DMS153 (cell line): ENCODE results near the gene MAN1C1.
A peak's percentile ranks its signal among the peaks of the same experiment; 100 is the strongest.

Experiments used
- DNase-seq: peaks from one replicate; lab custom pipeline; 2025; lab: John Stamatoyannopoulos, UW

MAN1C1 gene

DNA sequence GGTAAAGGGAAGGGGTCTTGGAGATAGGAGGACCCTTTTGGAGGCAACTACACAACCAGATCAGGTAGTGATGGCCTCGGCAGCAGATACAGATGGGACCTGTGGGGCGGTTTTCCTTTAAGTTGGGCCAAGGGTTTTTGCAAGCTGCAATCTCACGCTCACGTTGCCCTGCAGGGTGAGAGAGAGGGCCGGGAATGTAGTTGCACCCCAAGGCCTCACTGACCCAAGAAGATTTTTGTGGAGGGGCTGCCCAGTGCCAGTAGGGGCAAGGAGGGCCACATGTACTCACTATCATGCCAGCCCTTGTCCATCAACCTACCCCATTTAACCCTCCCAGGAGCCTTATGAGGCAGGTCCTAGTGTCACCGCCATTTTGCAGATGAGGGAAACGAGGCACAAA is 125.7 kb downstream of the MAN1C1 start:
- no peak for DNase-seq

DNA sequence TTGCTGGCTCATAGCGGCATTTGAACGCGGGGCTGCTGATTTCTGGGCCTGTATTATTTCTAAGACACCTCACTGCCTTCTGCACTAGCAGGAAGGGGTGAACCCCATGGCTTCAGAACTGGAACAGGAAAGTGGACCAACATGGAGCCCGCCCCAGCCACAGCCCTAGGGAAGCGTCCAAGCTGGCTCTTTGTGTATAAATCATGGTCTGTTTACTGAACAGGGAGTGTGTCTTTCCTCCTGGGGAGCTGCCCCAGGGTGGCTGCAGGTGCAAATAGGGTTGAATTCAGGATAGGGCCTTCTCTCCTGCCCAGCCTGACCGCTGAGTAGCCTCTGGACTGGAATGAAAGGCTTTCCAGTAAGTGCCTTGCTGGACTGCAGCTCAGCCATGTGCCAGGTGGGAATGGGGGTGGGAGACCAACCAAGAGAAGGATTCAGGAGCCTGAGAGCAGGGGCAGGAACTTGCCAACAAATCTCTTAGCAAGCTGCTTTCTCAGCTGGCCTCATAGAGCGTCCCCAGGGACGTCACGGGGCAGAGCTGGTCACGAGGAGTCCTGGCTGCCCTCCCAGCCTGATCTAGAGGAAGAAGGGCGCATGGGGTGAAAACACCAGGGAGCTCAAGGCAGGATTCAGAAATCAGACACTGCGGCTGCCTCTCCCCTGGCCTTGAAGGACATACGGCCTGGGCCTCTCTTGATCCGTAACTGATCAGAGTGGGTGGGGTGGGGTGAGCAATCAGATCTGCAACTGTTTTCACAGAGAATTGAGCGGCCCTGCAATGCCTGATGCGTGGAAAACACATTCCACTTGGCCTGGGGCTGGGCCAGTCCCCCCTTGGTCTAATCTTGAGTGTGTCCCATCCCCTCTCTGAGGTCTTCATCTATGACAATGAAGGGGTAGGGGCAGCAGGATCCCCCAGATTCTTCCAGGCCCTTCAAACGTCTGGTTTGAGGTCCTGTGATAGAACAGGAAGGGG is 126.9 kb downstream of the MAN1C1 start:
- DNase-seq: peak; percentile 94

- peak; percentile 88 for DNase-seq
Observed at GRCh38 chr1:25744140-25744581, 127.6 kb downstream of the MAN1C1 start.

GRCh38 chr1:25744636-25745425 is 128.2 kb downstream of the MAN1C1 start:
- no peak for DNase-seq

- no peak for DNase-seq
Observed at GRCh38 chr1:25746299-25747045, 129.9 kb downstream of the MAN1C1 start.

DNA sequence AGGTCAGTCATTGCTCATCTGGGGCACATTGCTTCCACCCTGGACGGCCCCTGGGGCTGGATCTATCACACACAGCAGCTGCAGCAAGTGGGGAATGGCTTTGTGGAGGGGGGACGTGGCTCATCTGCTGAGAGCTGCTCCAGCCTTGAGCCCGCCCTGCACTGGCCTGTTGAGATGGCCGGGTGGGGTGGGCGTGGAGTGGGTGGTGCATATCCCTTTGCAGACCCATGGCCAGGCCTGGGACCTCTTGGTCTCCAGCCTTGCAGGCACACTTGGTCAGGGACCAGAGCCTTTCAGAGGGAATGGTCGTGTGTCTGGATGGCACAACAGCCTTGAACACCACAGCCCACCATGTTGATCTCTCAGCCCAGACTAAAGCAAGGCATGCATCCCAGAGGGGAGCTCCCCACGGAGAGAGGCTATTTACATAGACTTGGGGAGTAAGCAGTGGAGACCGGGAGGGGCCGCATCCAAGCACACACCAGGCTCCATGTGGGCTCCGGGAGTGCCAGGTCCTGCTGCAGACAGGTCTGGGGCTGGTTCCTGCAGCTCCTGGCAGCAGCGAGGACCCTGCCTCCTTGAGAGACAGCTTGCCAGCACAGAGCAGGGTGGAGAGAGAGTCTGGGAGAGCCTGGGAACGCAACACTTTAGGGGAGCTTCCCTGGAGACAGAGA is 130.6 kb downstream of the MAN1C1 start:
- no peak for DNase-seq

GRCh38 chr1:25748531-25749205 is 132.1 kb downstream of the MAN1C1 start:
- DNase-seq: no peak

DNA sequence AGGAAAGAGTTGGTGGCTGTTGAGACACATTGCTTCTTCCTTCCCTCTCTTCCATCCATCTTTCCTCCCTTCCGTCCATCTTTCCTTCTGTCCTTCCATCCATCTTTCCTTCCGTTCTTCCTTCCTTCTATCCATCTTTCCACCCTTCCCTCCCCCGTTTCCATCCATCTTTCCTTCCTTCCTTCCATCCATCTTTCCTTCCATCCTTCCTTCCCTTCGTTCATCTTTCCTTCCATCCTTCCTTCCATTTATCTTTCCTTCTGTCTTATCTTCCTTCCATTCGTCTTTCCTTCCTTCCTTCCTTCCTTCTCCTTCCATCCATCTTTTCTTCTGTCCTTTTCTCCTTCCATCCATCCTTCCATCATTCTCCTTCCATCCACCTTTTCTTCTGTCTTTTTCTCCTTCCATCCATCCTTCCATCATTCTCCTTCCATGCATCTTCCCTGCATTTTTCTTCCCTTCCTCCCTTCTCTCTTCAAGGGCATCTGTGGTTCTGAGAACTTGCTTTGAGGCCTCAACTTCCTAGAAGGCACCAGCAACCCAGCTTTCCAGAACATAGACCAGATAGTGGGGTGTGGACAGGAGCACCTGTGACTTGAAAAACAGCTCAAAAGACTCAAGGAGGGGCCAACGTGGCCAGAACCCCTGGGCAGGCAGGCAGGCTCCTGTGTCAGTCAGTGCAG is 134.5 kb downstream of the MAN1C1 start:
- DNase-seq: no peak

- peak; percentile 41 for DNase-seq
Observed at GRCh38 chr1:25754470-25755181, 138.0 kb downstream of the MAN1C1 start.

DNA sequence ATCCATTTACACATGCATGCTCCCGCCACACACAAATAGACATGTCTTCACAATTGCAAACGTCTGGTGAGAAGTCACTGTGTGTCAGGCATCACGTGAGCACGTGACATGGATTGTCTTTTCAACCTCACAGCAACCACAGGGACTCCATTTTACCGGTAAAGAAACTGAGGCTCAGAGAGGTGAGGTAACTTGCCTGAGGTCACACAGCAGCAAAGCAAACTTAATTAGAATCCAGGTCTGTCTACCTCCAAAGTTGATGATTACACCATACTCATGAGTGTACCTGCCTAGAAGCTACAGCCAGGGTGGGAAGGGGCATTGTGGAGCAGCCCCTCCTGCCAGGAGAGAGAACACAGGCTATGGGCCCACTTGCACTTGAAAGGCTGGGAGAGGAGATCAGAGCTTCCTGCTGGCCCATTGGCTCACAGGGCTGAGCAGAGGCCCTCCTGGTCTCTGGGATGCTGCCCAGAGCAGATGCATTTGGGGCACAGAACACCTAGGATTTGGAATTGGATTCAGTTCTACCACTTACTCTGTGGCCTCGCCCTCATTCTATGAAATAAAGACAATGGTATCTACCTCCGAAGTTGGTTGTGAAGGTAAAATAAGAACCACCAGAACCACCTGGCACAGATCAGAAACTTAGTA is 139.0 kb downstream of the MAN1C1 start:
- no peak for DNase-seq

DNA sequence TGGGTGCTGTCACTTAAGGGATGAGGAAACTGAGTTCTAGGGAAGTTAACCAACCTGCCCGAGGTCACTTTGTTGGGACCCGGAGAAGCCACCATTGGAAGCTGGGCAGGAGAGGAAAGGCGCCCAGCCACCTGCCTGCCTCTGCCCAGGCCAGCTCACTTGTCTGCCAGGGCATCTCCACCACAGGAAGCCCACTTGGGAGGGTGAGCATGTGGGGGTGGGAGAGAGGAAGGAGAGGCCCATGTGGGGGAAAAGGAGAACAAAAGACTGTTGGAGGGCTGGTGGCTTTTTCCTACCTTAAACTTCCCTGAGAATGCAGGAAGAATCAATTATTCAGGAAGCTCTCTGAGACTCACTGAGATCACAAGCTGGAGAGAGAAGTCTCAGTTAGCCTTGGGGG is 139.6 kb downstream of the MAN1C1 start:
- no peak for DNase-seq

DNA sequence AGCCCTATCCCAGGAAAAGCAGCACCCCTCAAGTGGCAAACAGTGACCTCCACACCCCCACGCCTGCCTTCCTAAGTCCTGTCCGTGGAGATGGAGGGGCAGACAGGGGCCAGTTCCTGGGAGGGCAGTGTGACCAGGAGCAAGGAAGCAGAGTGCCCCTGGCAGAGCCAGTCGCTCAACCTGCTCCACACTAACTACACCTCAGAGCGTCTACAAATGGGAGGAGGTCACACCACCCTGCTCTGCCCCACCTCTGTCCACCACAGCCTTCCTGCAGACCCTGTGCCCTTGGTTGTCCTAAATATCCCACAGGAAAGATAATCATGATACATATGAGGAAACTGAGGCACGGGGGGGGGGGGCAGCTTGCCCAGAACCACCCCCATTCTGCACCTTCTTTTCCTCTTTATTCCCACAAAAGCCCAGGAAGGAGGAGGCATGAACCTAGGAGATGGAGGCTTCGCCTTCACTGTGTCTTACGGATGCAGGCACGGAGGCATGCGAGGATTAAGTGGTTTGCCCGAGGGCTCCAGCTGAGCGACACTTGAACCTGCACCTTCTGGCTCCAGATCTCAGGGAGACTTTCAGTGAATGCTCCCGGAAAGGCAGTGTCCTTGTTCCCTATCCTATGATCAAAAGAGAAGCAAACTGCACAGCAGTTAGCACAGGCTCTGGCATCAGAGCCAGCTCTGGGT is 140.7 kb downstream of the MAN1C1 start:
- no peak for DNase-seq

- no peak for DNase-seq
Observed at GRCh38 chr1:25757846-25758185, 141.2 kb downstream of the MAN1C1 start.

GRCh38 chr1:25758466-25759070 is 142.0 kb downstream of the MAN1C1 start:
- no peak for DNase-seq

- DNase-seq: no peak
Observed at GRCh38 chr1:25760122-25760719, 143.6 kb downstream of the MAN1C1 start.

- DNase-seq: no peak
Observed at GRCh38 chr1:25760871-25761270, 144.3 kb downstream of the MAN1C1 start.

DNA sequence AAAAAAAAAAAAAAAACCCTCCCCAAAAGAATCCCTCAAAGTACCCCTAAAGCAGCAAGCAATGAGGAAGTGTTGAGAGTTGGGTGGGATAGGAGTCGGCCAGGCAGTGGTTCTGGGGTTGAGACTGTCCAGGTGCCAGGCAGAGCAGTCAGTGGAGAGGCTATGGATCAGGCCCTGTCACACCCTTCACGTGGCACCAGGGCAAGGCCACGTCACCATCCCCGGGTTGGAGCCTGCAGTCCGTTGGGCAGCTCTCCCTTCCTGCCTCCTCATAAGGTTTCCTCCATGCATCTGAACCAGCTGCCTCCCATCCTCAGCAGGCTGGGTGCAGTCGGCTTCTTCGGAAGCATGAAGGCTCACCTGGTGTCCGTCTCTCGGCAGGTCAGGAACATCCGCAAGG is 146.9 kb downstream of the MAN1C1 start:
- no peak for DNase-seq
